GM19455 (cell line): ENCODE data around the gene CELA2A.
"Not testable (repeated sequence)": the region's sequence is repeated elsewhere in the genome, so short reads cannot be mapped to it uniquely, and the experiment has no call there.

Experiments used
- ATAC-seq: cut with Tn5 transposase; IDR thresholded peaks from one replicate; pipeline ENCODE4 v1.9.1; 2021; ENCODE audit not compliant: unreplicated experiment

The CELA2A gene

GRCh38 chr1:15466955-15467625, 10.6 kb downstream of the CELA2A start:
- not testable (repeated sequence) for ATAC-seq

GRCh38 chr1:15468145-15468544, 11.6 kb downstream of the CELA2A start:
- no peak for ATAC-seq

GRCh38 chr1:15469361-15469760, 12.8 kb downstream of the CELA2A start:
- ATAC-seq = no peak

- ATAC-seq = not testable (repeated sequence)
These were observed 13.4 kb downstream of the CELA2A start for GRCh38 chr1:15469821-15470448.

GRCh38 chr1:15471067-15471466, 14.5 kb downstream of the CELA2A start:
- ATAC-seq = not testable (repeated sequence)

GRCh38 chr1:15471723-15472122, 15.2 kb downstream of the CELA2A start:
- not testable (repeated sequence) for ATAC-seq

GRCh38 chr1:15472587-15472986, 16.1 kb downstream of the CELA2A start:
- ATAC-seq = no peak

GRCh38 chr1:15475752-15476314, 19.3 kb downstream of the CELA2A start, which contains the start of gene CELA2B:
CELA2B (plus strand) TSS chr1:15476104; CDS start chr1:15476126, 22 bp downstream.
- no peak for ATAC-seq

GRCh38 chr1:15476927-15477326, 20.4 kb downstream of the CELA2A start:
- ATAC-seq = no peak

GRCh38 chr1:15477646-15478212, 21.2 kb downstream of the CELA2A start:
- no peak for ATAC-seq

GRCh38 chr1:15479654-15480347, 23.3 kb downstream of the CELA2A start:
- no peak for ATAC-seq

- not testable (repeated sequence) for ATAC-seq
These were observed 25.9 kb downstream of the CELA2A start for GRCh38 chr1:15482455-15482854.

- not testable (repeated sequence) for ATAC-seq
These were observed 26.5 kb downstream of the CELA2A start for GRCh38 chr1:15482983-15483543.

- no peak for ATAC-seq
These were observed 27.4 kb downstream of the CELA2A start for GRCh38 chr1:15483971-15484370.

GRCh38 chr1:15484443-15484842, 27.9 kb downstream of the CELA2A start:
- not testable (repeated sequence) for ATAC-seq

- no peak for ATAC-seq
These were observed 29.1 kb downstream of the CELA2A start for GRCh38 chr1:15485636-15486035.

GRCh38 chr1:15486844-15487610, 30.5 kb downstream of the CELA2A start:
- ATAC-seq = not testable (repeated sequence)

- no peak for ATAC-seq
These were observed 31.8 kb downstream of the CELA2A start for GRCh38 chr1:15488371-15488770.

- no peak for ATAC-seq
These were observed 32.7 kb downstream of the CELA2A start for GRCh38 chr1:15489052-15489736.

GRCh38 chr1:15491010-15491409, 34.5 kb downstream of the CELA2A start:
- ATAC-seq = not testable (repeated sequence)
